Measurements from ENCODE around the gene ADAM22. TPM values are rescaled to one million over a fixed set of nuclear protein-coding genes. Genes with fewer than 3 reads are reported as not detected.

The ADAM22 gene
- total RNA-seq, 2 experiments from 2014 or later: 2.3 to 3.5 TPM

DNA sequence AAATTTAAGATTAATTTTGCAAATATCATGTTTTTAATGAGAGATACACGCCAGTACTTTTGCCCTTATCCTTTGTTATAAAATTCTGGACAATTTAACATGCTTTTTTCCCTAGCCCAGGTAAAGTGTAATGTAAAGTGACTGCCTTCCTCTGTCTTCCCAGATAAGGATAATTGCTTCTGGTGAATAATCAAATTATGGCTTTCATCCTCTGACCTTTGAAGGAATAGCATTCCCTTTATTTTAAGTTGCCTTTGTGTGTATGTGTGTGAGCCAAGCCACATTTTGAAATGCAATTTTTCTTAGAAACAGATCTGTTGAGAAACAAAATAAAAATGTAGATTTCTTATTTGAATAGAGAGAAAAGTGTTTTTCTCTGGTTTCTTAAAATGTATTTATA is 107.5 kb downstream of the ADAM22 start:
- Mint-ChIP-seq H3K27ac (no peak overlapping the region), H3K4me1 (peaks cover 16% of the 10 kb centered on the region), H3K4me3 (no peak overlapping the region), H3K27me3 (no peaks in the 10 kb centered on the region), H3K36me3 (peaks cover 2% of the 10 kb centered on the region), H3K9me3 (no peaks in the 10 kb centered on the region)
- DNase-seq: no peak

DNA sequence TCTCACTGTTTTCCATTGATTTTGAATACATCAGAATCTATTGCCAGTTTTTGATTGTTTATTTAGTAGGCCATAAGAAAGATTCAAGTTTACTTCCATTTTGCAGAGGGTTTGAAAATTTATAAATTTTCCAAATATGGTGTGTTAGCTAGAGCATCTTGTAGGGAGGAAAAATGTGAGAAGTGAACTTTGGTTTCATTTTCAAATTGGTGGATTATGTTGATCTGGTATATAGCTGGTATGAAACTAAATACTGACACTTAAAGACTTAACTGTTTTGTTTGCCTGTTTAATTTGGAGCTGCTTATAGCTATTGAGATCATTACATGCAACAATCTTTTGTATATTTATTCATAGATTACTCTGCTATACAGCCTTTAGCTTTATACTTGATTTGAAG is 108.1 kb downstream of the ADAM22 start:
- Mint-ChIP-seq H3K27me3 (no peaks in the 10 kb centered on the region), H3K27ac (no peak overlapping the region), H3K9me3 (no peaks in the 10 kb centered on the region), H3K4me1 (peaks cover 16% of the 10 kb centered on the region), H3K4me3 (no peak overlapping the region), H3K36me3 (peaks cover 2% of the 10 kb centered on the region)
- no peak for DNase-seq

DNA sequence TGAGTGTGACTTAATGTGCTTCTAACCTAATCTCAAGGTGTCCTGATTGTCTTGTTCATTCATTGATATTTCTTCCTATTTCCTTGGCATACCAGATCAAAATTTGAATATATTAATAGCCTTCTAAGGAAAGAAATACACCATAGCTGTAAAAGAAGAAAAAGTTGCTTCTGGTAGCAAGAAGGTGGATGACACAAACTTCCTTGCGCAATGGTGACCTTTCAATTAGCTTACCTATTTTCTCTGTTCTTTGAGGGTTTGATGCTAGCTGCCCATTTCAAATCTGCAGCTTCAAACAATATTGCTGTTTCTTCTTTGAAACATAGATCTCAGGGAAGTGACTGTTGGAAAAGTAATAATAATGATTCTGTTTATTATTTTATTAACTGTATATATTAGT is 108.8 kb downstream of the ADAM22 start:
- H3K27ac Mint-ChIP-seq: no peak overlapping the region

DNA sequence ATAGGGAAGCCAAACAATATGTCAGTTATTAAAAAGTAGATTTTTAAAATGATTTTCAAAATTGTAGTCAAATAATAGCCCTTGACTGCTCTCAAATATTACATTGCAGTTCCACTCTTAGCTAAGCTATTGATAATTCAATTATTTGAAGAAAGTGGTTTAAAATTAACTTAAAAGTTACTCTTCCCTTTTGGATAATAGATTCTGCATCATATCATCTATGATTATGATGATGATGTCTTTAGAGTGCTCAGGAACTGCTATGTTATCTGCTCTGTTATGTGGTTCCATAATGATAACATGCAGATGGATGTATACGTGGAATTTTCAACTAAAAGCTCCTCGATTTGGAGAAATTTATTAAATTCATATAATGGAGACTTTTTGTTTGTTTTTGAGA is 110.0 kb downstream of the ADAM22 start:
- H3K4me3 Mint-ChIP-seq: no peak overlapping the region
- no peaks in the 10 kb centered on the region for H3K27me3 Mint-ChIP-seq
- no peak overlapping the region for H3K27ac Mint-ChIP-seq
- H3K36me3 Mint-ChIP-seq: no peaks in the 10 kb centered on the region
- no peak for DNase-seq
- H3K4me1 Mint-ChIP-seq: peaks cover 16% of the 10 kb centered on the region
- H3K9me3 Mint-ChIP-seq: no peaks in the 10 kb centered on the region

More for the DNA sequence above, 108.8 kb downstream of the ADAM22 start:
- H3K9me3 Mint-ChIP-seq: no peaks in the 10 kb centered on the region
- H3K27me3 Mint-ChIP-seq: no peaks in the 10 kb centered on the region
- no peak overlapping the region for H3K4me3 Mint-ChIP-seq
- H3K4me1 Mint-ChIP-seq: peaks cover 16% of the 10 kb centered on the region
- no peak for DNase-seq
- peaks cover 2% of the 10 kb centered on the region for H3K36me3 Mint-ChIP-seq

DNA sequence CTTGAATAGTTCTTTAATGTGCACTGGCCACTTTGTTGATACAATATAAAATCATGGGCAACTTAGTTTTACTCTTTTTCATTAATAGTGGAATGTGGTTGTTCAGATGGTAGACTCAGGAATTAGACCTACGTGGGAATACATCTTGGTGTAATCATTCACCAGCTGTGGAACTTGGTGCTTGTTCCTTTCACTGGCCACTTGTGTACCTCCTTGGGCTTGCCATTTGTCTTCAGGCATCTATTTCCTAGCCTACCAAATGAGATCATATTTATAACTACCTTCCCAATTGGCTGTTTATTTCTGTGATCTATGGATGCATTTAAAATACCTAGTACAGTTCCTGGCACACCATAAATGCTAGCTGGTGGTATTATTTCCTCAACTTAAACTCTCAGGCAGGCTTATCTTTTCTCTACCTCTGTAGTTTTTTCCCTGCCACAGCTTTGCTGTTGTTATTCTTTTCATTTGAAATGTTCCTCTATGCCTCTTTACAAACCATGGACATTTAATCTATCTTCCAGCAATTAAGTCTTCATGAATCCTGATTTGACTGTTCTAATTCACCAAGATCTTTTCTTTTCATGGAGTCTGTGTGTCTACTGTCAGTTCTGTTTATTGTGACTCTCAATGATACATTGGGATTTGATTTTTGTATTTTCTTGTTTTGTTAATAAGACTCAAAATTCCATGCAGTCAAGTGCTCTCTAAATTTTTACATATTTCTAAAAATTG is 113.0 kb downstream of the ADAM22 start:
- H3K36me3 Mint-ChIP-seq: no peaks in the 10 kb centered on the region
- H3K9me3 Mint-ChIP-seq: no peaks in the 10 kb centered on the region
- H3K4me3 Mint-ChIP-seq: no peak overlapping the region
- H3K27me3 Mint-ChIP-seq: no peaks in the 10 kb centered on the region
- peaks cover 12% of the 10 kb centered on the region for H3K4me1 Mint-ChIP-seq
- no peak for DNase-seq
- no peak overlapping the region for H3K27ac Mint-ChIP-seq

DNA sequence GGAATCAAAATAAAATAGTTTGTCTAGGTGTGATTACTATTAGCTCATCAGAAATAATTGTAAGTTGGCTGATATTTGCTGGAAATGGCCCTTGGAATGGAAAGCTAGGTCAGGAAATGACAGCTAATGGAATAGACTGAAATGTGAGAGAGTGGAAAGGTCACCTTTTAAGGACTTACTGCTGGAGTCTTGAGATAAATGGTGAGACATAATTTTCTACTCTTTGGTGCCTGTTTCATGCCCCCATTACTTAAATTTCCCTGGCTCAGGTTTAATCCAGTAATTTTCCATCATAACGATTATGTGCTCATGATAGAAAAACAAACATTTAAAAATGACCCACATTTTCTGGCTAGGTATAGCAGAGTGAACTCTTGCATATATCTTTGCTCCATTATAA is 123.6 kb downstream of the ADAM22 start:
- H3K36me3 Mint-ChIP-seq: no peaks in the 10 kb centered on the region
- H3K27me3 Mint-ChIP-seq: no peaks in the 10 kb centered on the region
- no peaks in the 10 kb centered on the region for H3K9me3 Mint-ChIP-seq
- peaks cover 4% of the 10 kb centered on the region for H3K4me1 Mint-ChIP-seq
- H3K4me3 Mint-ChIP-seq: no peak overlapping the region
- no peak overlapping the region for H3K27ac Mint-ChIP-seq
- no peak for DNase-seq

DNA sequence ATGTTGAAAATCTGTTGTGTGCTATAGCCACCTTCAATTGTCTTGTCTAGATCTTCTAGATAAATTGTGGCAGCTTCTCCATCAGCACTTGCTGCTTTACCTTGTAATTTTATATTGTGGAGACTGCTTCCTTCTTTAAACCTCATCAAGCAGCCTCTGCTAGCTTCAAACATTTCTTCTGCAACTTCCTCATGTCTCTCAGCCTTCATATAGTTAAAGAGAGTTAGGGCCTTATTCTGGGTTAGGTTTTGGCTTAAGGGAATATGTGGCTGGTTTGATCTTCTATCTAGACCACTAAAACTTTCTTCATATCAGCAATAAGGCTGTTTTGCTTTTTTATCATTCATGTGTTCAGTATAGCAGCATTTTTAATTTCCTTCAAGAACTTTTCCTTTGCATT is 128.2 kb downstream of the ADAM22 start:
- H3K9me3 Mint-ChIP-seq: no peaks in the 10 kb centered on the region
- no peak overlapping the region for H3K4me3 Mint-ChIP-seq
- DNase-seq: no peak
- no peaks in the 10 kb centered on the region for H3K27me3 Mint-ChIP-seq
- H3K4me1 Mint-ChIP-seq: peaks cover 4% of the 10 kb centered on the region
- no peaks in the 10 kb centered on the region for H3K36me3 Mint-ChIP-seq
- H3K27ac Mint-ChIP-seq: no peak overlapping the region

DNA sequence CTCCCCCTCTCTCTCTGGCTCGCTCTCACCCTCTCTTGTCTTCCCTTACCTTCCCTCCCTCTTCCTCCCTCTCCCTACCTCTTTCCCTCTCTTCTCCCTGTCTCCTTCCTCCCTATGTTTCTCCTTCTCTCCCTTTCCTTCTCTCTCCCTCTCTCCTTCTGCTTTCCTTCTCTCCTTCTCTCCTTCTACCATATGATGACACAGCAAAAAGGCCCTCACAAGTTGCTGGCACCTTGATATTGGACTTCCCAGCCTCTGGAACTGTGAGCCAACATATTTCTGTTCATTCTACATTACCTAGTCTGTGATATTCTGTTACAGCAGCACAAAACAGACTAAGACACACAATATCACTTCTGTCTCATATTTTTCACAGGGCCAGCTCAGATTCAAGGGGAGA is 135.0 kb downstream of the ADAM22 start:
- DNase-seq: no peak
- Mint-ChIP-seq H3K4me1 (no peaks in the 10 kb centered on the region), H3K36me3 (no peaks in the 10 kb centered on the region), H3K27me3 (no peaks in the 10 kb centered on the region), H3K4me3 (no peak overlapping the region), H3K27ac (no peak overlapping the region), H3K9me3 (peaks cover 1% of the 10 kb centered on the region)

DNA sequence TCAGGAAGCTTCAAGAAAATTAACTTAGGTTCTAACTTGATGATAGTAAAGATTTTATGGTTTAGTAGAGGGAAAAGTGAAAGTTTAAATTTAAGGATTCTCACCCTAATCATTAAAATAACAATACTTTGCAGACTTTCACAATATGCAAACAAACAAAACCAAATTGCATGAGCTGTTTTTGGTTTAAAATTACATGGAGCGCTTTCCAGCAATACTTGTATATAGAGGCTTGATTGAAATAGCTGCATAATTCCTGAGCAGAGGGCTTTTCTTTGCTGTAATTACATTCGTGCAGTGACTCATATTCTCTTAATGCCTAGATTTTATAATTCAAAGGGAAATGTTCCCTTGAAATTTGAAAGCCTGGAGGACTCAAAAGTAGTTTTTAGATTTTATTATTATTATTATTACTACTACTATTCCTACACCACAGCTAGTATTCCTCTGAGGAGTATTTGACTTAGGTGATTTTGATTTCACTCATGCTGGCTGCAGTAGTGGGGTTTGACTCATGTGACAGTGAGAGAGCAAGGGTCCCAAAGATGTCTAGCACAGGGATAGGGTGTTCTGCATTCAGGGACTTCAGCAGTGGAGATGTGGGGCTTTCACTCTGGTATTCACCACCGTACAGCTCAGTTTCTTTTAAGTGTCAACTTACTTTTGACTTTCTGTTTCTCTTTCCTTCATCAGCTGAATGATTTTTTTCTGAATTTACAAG is 138.1 kb downstream of the ADAM22 start:
- no peak for DNase-seq
- Mint-ChIP-seq H3K27ac (no peak overlapping the region), H3K36me3 (peaks cover 6% of the 10 kb centered on the region), H3K4me3 (no peak overlapping the region), H3K27me3 (no peaks in the 10 kb centered on the region), H3K9me3 (peaks cover 1% of the 10 kb centered on the region), H3K4me1 (no peaks in the 10 kb centered on the region)

DNA sequence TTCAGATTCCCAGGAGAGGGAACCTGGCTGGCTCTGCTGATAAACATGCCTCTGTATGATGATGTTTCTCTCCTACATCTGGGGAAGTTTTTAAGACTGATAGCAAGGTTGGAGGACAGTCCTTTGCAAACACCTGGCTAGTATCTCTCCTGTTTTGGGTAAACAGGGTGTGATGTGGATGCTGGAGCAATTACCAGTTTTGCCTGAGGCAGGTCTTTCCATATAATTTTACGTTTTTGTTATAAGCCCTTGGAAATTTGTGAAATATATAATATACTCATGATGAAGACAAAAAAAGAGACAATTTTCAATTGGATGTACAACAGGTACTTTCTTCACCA is 138.6 kb downstream of the ADAM22 start:
- Mint-ChIP-seq H3K9me3 (peaks cover 1% of the 10 kb centered on the region), H3K4me3 (no peak overlapping the region), H3K27ac (no peak overlapping the region)

DNA sequence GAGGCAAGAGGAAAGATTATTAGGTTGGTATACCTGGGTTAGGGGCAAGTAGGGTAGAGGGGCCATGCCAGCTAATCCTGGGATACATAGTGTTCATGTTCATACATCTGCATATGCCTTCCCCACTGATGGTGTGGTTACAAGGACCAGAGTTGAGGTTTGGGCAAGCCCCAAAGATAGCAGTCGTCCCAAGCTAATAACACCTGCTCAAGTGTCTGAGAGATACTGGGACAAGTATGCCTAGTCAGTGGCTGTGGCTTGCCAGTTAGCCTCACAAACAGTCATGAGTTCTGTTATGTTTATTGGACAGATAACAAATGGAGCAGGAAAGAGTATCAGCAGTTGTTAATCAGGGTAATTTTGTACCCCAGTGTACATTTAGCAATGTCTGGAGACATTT is 139.6 kb downstream of the ADAM22 start:
- Mint-ChIP-seq H3K27ac (no peak overlapping the region), H3K9me3 (peaks cover 1% of the 10 kb centered on the region)

More for the DNA sequence above, 138.6 kb downstream of the ADAM22 start:
- H3K4me1 Mint-ChIP-seq: no peaks in the 10 kb centered on the region
- no peaks in the 10 kb centered on the region for H3K27me3 Mint-ChIP-seq
- H3K36me3 Mint-ChIP-seq: peaks cover 9% of the 10 kb centered on the region
- no peak for DNase-seq

DNA sequence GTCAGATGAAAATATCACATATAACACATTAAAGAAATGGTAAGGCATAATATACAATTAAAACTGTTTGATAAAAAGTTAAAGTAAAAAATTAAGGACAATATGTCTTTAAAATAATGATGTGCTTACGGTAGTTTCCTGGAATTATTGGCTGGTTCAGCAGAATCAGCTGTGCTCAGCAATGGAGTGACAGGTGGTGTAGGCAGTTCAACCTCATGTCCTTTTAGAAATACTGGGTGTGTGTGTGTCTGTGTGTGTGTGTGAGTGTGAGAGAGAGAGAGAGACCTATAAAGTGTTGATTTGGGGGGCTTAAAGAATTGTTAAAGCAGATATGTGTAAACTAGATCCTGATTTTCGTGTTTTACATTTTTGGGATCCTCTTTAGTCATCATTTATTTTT is 141.2 kb downstream of the ADAM22 start:
- H3K4me3 Mint-ChIP-seq: no peak overlapping the region
- no peaks in the 10 kb centered on the region for H3K4me1 Mint-ChIP-seq
- H3K27me3 Mint-ChIP-seq: no peaks in the 10 kb centered on the region
- no peaks in the 10 kb centered on the region for H3K9me3 Mint-ChIP-seq
- peaks cover 16% of the 10 kb centered on the region for H3K36me3 Mint-ChIP-seq
- no peak overlapping the region for H3K27ac Mint-ChIP-seq
- DNase-seq: no peak

More for the DNA sequence above, 139.6 kb downstream of the ADAM22 start:
- no peak overlapping the region for H3K4me3 Mint-ChIP-seq
- DNase-seq: no peak
- no peaks in the 10 kb centered on the region for H3K27me3 Mint-ChIP-seq
- H3K36me3 Mint-ChIP-seq: peaks cover 14% of the 10 kb centered on the region
- no peaks in the 10 kb centered on the region for H3K4me1 Mint-ChIP-seq

DNA sequence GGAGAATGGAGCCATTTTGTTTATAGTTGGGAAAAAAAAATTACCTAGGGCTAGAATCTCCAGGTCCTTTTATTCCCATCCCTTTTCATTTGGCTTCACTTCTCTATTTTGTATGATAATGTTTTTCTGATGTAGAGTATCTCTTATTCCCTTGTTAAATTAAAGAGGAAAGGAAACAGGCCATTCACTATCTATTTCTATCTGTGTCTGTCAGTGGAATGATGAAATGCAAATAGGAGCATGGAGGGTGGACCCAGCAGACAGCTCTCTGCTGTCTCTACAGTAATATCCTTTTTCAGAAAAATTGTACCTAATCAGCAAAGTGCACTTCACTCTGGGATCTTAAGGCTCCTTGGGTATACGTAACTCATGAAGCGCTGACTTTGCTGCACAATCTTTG is 149.8 kb downstream of the ADAM22 start:
- no peaks in the 10 kb centered on the region for H3K4me1 Mint-ChIP-seq
- no peak overlapping the region for H3K4me3 Mint-ChIP-seq
- no peak for DNase-seq
- no peaks in the 10 kb centered on the region for H3K9me3 Mint-ChIP-seq
- no peaks in the 10 kb centered on the region for H3K36me3 Mint-ChIP-seq
- no peaks in the 10 kb centered on the region for H3K27me3 Mint-ChIP-seq
- no peak overlapping the region for H3K27ac Mint-ChIP-seq

DNA sequence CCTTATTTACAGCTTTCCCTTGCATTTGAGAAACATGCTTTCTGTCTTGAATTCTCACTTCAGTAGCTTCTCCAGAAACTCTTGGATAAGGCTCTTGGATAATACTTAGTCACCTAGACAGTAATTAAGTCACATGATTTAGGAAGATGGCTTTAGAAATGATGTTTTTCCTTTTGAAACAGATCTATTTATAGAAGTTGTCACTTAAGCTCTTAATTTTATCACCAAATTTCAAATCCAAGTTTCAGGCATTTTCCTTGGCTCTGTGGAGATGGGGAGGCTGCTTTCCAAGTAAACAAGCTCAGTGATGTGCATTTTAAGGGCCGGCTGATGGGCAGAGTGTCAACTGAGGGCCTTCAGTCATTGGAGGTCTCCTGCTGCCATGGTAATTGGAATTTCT is 155.5 kb downstream of the ADAM22 start:
- no peak for DNase-seq
- Mint-ChIP-seq H3K4me1 (peaks cover 18% of the 10 kb centered on the region), H3K27me3 (no peaks in the 10 kb centered on the region), H3K9me3 (no peaks in the 10 kb centered on the region), H3K4me3 (no peak overlapping the region), H3K27ac (no peak overlapping the region), H3K36me3 (no peaks in the 10 kb centered on the region)

DNA sequence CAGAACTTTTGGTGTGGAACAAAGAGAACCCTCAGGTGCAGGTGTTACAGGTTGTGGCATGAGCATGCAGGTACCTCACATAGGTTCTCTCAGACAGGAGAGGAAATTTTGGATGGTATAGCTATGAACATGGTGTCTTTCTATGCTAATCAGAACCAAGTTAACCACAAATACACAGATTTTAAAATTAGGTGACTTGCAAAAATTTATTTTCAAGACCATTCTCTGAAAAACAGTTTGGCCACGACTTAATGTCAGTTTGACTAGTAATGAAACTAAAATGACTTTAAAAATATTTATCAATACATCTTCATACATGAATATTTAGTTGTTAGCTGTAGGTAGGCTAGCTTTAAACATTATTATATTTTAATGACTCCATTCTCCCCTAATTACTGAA is 156.2 kb downstream of the ADAM22 start:
- H3K27ac Mint-ChIP-seq: no peak overlapping the region

DNA sequence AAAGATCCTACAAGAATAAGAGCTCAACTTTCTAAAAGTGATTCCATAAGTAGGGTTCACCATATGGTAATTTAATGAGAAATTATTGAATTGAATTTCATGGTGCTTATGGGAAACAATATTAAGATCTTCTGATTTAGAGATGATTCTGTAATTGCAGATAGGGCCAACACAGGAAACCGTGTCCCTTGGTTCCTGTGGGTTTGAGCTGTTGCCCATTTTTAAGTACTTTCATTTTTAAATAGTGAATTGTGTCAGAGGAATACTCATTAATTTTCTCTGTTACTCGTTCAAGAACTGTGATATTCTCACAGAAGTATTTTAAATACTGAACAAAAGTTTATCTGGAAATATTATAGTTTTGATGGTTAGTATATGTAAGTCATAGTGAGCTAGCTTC is 156.6 kb downstream of the ADAM22 start:
- no peaks in the 10 kb centered on the region for H3K36me3 Mint-ChIP-seq
- H3K4me1 Mint-ChIP-seq: peaks cover 18% of the 10 kb centered on the region
- DNase-seq: no peak
- no peak overlapping the region for H3K4me3 Mint-ChIP-seq
- no peaks in the 10 kb centered on the region for H3K27me3 Mint-ChIP-seq
- H3K9me3 Mint-ChIP-seq: no peaks in the 10 kb centered on the region
- no peak overlapping the region for H3K27ac Mint-ChIP-seq

More for the DNA sequence above, 156.2 kb downstream of the ADAM22 start:
- Mint-ChIP-seq H3K9me3 (no peaks in the 10 kb centered on the region), H3K27me3 (no peaks in the 10 kb centered on the region), H3K36me3 (no peaks in the 10 kb centered on the region), H3K4me1 (peaks cover 18% of the 10 kb centered on the region), H3K4me3 (no peak overlapping the region)
- DNase-seq: no peak

All from activated naive CD8-positive, alpha-beta T cell treated with anti-CD3 and anti-CD28 coated beads for 36 hours (primary cell).